RWPE2 (cell line): Measurements from ENCODE around the gene BNIP1.
A peak's percentile ranks its signal among the peaks of the same experiment; 100 is the strongest.
"Not testable (repeated sequence)": the region's sequence is repeated elsewhere in the genome, so short reads cannot be mapped to it uniquely, and the experiment has no call there.

Source experiments
- ATAC-seq: fragments of 200-7000 bp; cut with Tn5 transposase; 3 replicates; pipeline ENCODE4 v1.9.1; 2021; ENCODE audit warnings: low read depth
- DNase-seq: peaks from one replicate; pipeline ENCODE4 v3.0.0-alpha.2; 2020; ENCODE audit warnings: low spot score
- H3K27ac ChIP-seq: fragments of 450-650 bp; 2 replicates; pipeline ENCODE4 v1.5.1; 2017; ENCODE audit warnings: mild to moderate bottlenecking; ENCODE audit not compliant: poor library complexity, severe bottlenecking
- H3K27me3 ChIP-seq: fragments of 250-450 bp; sonication (Bioruptor Pico); 2 replicates; pipeline ENCODE4 v1.5.1; 2021; ENCODE audit warnings: mild to moderate bottlenecking, moderate library complexity; ENCODE audit not compliant: insufficient read depth, poor library complexity, severe bottlenecking
- H3K36me3 ChIP-seq: fragments of 250-450 bp; sonication (Bioruptor Pico); 2 replicates; pipeline ENCODE4 v1.5.1; 2020; ENCODE audit warnings: low read depth, mild to moderate bottlenecking, moderate library complexity
- H3K4me1 ChIP-seq: fragments of 250-450 bp; sonication (Bioruptor Pico); 2 replicates; pipeline ENCODE4 v1.5.1; 2021; ENCODE audit warnings: mild to moderate bottlenecking, moderate library complexity; ENCODE audit not compliant: insufficient read depth, poor library complexity, severe bottlenecking
- H3K4me3 ChIP-seq: fragments of 250-450 bp; sonication (Bioruptor Pico); 2 replicates; pipeline ENCODE4 v1.5.1; 2021; ENCODE audit warnings: mild to moderate bottlenecking, moderate library complexity; ENCODE audit not compliant: severe bottlenecking
- H3K9me3 ChIP-seq: fragments of 250-450 bp; sonication (Bioruptor Pico); 2 replicates; pipeline ENCODE4 v1.5.1; 2021; ENCODE audit warnings: mild to moderate bottlenecking, moderate library complexity; ENCODE audit not compliant: severe bottlenecking
- TF ChIP-seq, protein P1 (sequence below): fragments of 450-650 bp; IDR thresholded peaks from one replicate; pipeline ENCODE4 v1.5.1; 2017; ENCODE audit warnings: mild to moderate bottlenecking, moderate library complexity; ENCODE audit not compliant: poor library complexity, severe bottlenecking

BNIP1 gene

DNA sequence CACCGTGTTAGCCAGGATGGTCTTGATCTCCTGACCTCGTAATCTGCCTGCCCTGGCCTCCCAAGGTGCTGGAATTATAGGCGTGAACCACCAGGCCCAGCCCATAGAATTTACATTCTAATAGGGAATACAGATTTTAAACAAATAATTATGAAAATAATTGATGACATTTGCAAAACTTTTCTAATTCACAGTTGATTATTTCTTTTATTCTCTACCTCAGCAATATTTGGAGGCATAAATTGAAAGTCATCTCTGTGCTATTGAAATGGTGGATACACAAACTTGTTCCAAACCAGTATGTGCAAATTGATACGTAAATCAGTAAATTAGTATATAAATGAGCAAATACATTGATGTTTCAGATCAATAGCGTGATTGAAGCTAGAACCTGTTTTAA, 8.2 kb downstream of the BNIP1 start:
- H3K27ac ChIP-seq, result no peak overlapping the region
- no peaks in the 10 kb centered on the region for H3K27me3 ChIP-seq
- no peak for DNase-seq
- no peak overlapping the region for H3K4me3 ChIP-seq
- TF ChIP-seq, protein P1, sequence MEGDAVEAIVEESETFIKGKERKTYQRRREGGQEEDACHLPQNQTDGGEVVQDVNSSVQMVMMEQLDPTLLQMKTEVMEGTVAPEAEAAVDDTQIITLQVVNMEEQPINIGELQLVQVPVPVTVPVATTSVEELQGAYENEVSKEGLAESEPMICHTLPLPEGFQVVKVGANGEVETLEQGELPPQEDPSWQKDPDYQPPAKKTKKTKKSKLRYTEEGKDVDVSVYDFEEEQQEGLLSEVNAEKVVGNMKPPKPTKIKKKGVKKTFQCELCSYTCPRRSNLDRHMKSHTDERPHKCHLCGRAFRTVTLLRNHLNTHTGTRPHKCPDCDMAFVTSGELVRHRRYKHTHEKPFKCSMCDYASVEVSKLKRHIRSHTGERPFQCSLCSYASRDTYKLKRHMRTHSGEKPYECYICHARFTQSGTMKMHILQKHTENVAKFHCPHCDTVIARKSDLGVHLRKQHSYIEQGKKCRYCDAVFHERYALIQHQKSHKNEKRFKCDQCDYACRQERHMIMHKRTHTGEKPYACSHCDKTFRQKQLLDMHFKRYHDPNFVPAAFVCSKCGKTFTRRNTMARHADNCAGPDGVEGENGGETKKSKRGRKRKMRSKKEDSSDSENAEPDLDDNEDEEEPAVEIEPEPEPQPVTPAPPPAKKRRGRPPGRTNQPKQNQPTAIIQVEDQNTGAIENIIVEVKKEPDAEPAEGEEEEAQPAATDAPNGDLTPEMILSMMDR, result no peak
- no peaks in the 10 kb centered on the region for H3K4me1 ChIP-seq
- peaks cover 62% of the 10 kb centered on the region for H3K36me3 ChIP-seq
- no peaks in the 10 kb centered on the region for H3K9me3 ChIP-seq
- no peak for ATAC-seq

DNA sequence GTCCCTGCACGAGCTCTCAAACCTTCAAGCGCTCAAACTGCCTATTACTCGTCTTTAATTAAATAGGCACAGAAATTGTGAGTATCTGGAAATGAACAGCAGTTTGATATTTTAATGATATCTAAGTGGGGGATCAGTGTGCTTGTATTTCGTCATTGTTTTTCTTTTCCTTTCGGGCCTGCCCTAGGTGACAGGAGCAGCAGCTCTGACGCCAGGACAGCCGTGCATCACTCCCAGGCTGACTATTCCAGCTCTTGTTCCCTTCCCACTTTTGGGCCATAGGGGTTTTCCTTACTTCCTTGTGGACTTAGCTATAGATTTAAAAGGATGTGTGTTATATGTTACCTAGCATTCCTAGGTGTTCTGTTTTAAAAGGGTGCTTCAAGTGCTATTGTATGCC, 9.5 kb downstream of the BNIP1 start:
- Histone ChIP-seq H3K4me3 (no peak overlapping the region), H3K36me3 (peaks cover 58% of the 10 kb centered on the region), H3K4me1 (no peaks in the 10 kb centered on the region), H3K9me3 (no peaks in the 10 kb centered on the region), H3K27me3 (no peaks in the 10 kb centered on the region), H3K27ac (no peak overlapping the region)
- TF ChIP-seq, protein P1, result no peak
- no peak for DNase-seq
- no peak for ATAC-seq

DNA sequence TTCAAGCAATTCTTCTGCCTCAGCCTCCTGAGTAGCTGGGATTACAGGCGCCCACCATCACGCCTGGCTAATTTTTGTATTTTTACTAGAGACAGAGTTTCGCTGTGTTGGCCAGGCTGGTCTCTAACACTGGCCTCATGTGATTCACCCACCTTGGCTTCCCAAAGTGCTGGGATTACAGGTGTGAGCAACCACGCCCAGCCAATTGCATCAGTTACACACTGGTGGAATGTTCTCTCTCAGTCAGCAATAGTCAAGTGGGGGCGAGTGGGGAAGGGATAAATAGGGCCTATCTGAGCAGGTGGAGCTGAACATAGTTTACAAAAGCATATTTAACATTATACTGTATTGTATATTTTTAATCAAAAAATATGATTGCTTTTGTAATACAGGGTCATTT, 10.3 kb downstream of the BNIP1 start:
- DNase-seq, H3K27ac ChIP-seq: not testable (repeated sequence)
- peak; percentile 96 for ATAC-seq

DNA sequence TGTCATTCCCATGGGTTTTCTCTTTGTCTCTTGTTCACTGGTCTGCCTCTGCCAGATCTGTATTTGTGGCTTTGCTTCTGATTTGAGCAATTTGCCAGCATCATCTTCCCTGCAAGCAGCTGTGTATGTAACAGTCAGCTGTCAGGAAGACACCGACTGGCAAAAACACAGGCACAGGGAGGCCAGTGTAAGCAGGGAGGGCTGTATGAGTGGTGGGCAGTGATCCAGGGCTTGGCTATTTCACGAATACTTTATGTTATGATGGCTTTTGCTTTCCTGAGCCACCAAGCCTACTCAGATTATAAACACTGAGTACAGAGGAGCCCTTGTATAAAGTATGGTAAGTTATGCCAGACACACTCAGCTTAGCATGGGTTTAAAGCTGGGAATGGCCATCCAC, 11.6 kb downstream of the BNIP1 start:
- TF ChIP-seq, protein P1, result no peak
- no peak for ATAC-seq
- Histone ChIP-seq H3K9me3 (no peaks in the 10 kb centered on the region), H3K27me3 (no peaks in the 10 kb centered on the region), H3K4me3 (no peak overlapping the region), H3K27ac (no peak overlapping the region), H3K4me1 (no peaks in the 10 kb centered on the region), H3K36me3 (peaks cover 61% of the 10 kb centered on the region)
- DNase-seq, result no peak

More for the DNA sequence above, 10.3 kb downstream of the BNIP1 start:
- H3K9me3 ChIP-seq, H3K4me1 ChIP-seq, H3K4me3 ChIP-seq, H3K27me3 ChIP-seq: not testable (repeated sequence)
- peaks cover 58% of the 10 kb centered on the region for H3K36me3 ChIP-seq

DNA sequence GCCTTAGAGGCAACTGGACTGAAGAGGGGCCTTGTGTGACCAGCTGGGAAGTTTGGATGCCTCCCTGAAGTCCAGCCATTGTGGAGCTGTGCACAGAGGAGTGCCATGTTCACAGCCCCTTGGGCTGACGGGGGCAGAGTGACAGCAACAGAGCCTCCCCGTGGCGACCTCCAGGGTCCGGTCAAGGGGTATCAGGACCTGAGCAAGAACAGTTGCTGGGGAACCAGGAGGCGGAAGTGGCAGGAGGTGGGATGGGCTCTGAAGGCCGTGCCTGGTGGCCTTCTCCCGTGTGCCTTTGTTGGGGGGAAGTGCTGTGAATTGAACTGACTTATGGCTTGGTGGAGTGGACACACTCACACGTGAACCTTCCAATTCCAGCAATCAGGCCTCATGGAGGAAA, 14.0 kb downstream of the BNIP1 start:
- DNase-seq (no peak), ATAC-seq (no peak)
- H3K4me3 ChIP-seq, result no peak overlapping the region
- TF ChIP-seq, protein P1, result no peak
- no peaks in the 10 kb centered on the region for H3K27me3 ChIP-seq
- H3K9me3 ChIP-seq, result no peaks in the 10 kb centered on the region
- no peaks in the 10 kb centered on the region for H3K4me1 ChIP-seq
- peaks cover 64% of the 10 kb centered on the region for H3K36me3 ChIP-seq
- no peak overlapping the region for H3K27ac ChIP-seq

DNA sequence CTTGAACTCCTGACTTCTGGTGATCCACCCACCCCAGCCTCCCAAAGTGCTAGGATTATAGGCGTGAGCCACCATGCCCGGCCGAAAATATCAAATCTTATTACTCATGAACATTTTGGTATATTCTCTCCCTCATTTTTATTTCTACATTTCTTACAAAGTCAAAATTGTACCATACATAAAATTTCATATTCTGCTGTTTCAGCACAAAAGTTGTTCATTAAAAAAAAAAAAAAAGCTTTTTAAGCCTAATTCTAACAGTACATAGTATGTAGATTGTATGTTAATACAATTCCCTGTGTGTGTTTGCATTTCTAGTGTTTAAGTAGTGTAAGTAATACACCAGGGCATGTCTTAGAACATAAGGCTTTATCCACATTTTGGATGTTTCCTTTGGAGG, 14.9 kb downstream of the BNIP1 start:
- TF ChIP-seq, protein P1, result no peak
- no peak for DNase-seq
- H3K4me1 ChIP-seq, result no peaks in the 10 kb centered on the region
- H3K36me3 ChIP-seq, result peaks cover 59% of the 10 kb centered on the region
- H3K27ac ChIP-seq, result no peak overlapping the region
- no peaks in the 10 kb centered on the region for H3K9me3 ChIP-seq
- no peaks in the 10 kb centered on the region for H3K27me3 ChIP-seq
- H3K4me3 ChIP-seq, result no peak overlapping the region
- no peak for ATAC-seq
